SK-N-SH treated with all-trans-retinoic acid at 6 μM for 48 hours (cell line): Measurements from ENCODE around the gene CAMSAP2.

ENCODE experiments used
- BACH2 ChIP-seq: fragments of 250-450 bp; sonication (Bioruptor Pico); IDR thresholded peaks from 2 replicates; pipeline ENCODE4 v1.9.0; 2021; ENCODE audit warnings: mild to moderate bottlenecking, borderline replicate concordance
- PATZ1 ChIP-seq: fragments of 250-450 bp; sonication (Bioruptor Pico); IDR thresholded peaks from 2 replicates; pipeline ENCODE4 v1.8.0; 2020; ENCODE audit warnings: mild to moderate bottlenecking, moderate library complexity, borderline replicate concordance
- SNAI2 ChIP-seq: fragments of 250-450 bp; sonication (Bioruptor Pico); IDR thresholded peaks from 2 replicates; pipeline ENCODE4 v1.5.0; 2020; ENCODE audit warnings: mild to moderate bottlenecking, moderate library complexity
- ZC3H10 ChIP-seq: fragments of 250-450 bp; sonication (Bioruptor Pico); IDR thresholded peaks from 2 replicates; pipeline ENCODE4 v1.5.1; 2021; ENCODE audit warnings: mild to moderate bottlenecking, moderate library complexity
- ZFP30 ChIP-seq: fragments of 450-650 bp; formaldehyde crosslinking; IDR thresholded peaks from 2 replicates; pipeline ENCODE4 v1.5.0; 2022; ENCODE audit warnings: mild to moderate bottlenecking, moderate library complexity

- TF ChIP-seq SNAI2 (no peak), ZC3H10 (CRISPR knock-in tag) (no peak), ZFP30 (CRISPR knock-in tag) (no peak), PATZ1 (no peak), BACH2 (no peak)
These were observed 170.4 kb downstream of the CAMSAP2 start for GRCh38 chr1:200909071-200909470.
